HG03439 (cell line): Measurements from ENCODE around the gene UFC1.
A peak's percentile ranks its signal among the peaks of the same experiment; 100 is the strongest.
"Not testable (repeated sequence)": the region's sequence is repeated elsewhere in the genome, so short reads cannot be mapped to it uniquely, and the experiment has no call there.

Experiments
- ATAC-seq: cut with Tn5 transposase; IDR thresholded peaks from one replicate; pipeline ENCODE4 v1.9.1; 2021; ENCODE audit warnings: mild to moderate bottlenecking, moderate library complexity; ENCODE audit not compliant: unreplicated experiment

The UFC1 gene

GRCh38 chr1:161153682-161154337, at the start of gene UFC1:
Gene UFC1 (plus strand): TSS chr1:161153978. CDS start chr1:161153998, 20 bp downstream.
- ATAC-seq = peak; percentile 76

- ATAC-seq = no peak
Observed at GRCh38 chr1:161106431-161106830, 47.3 kb upstream of the UFC1 start.

- ATAC-seq = no peak
Observed at GRCh38 chr1:161111117-161111516, 42.7 kb upstream of the UFC1 start.

- no peak for ATAC-seq
Observed at GRCh38 chr1:161111527-161111926, 42.3 kb upstream of the UFC1 start.

GRCh38 chr1:161113915-161114314, 39.9 kb upstream of the UFC1 start:
- ATAC-seq = no peak

- ATAC-seq = no peak
Observed at GRCh38 chr1:161114556-161114955, 39.2 kb upstream of the UFC1 start.

- no peak for ATAC-seq
Observed at GRCh38 chr1:161115132-161115711, 38.6 kb upstream of the UFC1 start.

GRCh38 chr1:161115961-161116360, 37.8 kb upstream of the UFC1 start:
- not testable (repeated sequence) for ATAC-seq

GRCh38 chr1:161117759-161118581, 35.8 kb upstream of the UFC1 start, which contains the start of the genes NIT1 and PFDN2:
Gene NIT1 (plus strand): TSS chr1:161118105. CDS start chr1:161118177, 72 bp downstream.
Gene PFDN2 (minus strand): TSS chr1:161118037. CDS start chr1:161118026, 11 bp downstream.
- peak; percentile 68 for ATAC-seq

- peak; percentile 44 for ATAC-seq
Observed at GRCh38 chr1:161119092-161119903, 34.5 kb upstream of the UFC1 start.

- no peak for ATAC-seq
Observed at GRCh38 chr1:161121042-161121650, 32.6 kb upstream of the UFC1 start.

GRCh38 chr1:161121834-161122233, 31.9 kb upstream of the UFC1 start:
- ATAC-seq = no peak

- ATAC-seq = no peak
Observed at GRCh38 chr1:161122967-161123366, 30.8 kb upstream of the UFC1 start.

- no peak for ATAC-seq
Observed at GRCh38 chr1:161127649-161128048, 26.1 kb upstream of the UFC1 start.

- ATAC-seq = no peak
Observed at GRCh38 chr1:161128591-161129420, 25.0 kb upstream of the UFC1 start.

- ATAC-seq = no peak
Observed at GRCh38 chr1:161130266-161130665, 23.5 kb upstream of the UFC1 start.

GRCh38 chr1:161131523-161132409, 22.0 kb upstream of the UFC1 start:
- ATAC-seq = no peak

GRCh38 chr1:161132410-161133219, 21.2 kb upstream of the UFC1 start, which contains the start of gene DEDD:
Gene DEDD (minus strand): TSS chr1:161132667. CDS start chr1:161124462, 8,205 bp downstream.
- ATAC-seq = peak; percentile 93
